BE2C (cell line): ENCODE measurements around the gene CEP57L1.

Experiments used
- DNase-seq: peaks from one replicate; pipeline ENCODE4 v3.0.0-alpha.2; 2020
- H3K27me3 ChIP-seq: fragments of 250-450 bp; sonication (Bioruptor Pico); 2 replicates; pipeline ENCODE4 v1.5.1; 2020; ENCODE audit warnings: mild to moderate bottlenecking
- H3K36me3 ChIP-seq: fragments of 250-450 bp; sonication (Bioruptor Pico); 2 replicates; pipeline ENCODE4 v1.5.1; 2020; ENCODE audit warnings: mild to moderate bottlenecking
- H3K4me1 ChIP-seq: fragments of 250-450 bp; sonication (Bioruptor Pico); 2 replicates; pipeline ENCODE4 v1.5.1; 2020
- H3K4me3 ChIP-seq: 2 replicates; pipeline ENCODE4 v1.5.1; 2011; ENCODE audit warnings: low read depth, low read length
- H3K9me3 ChIP-seq: fragments of 250-450 bp; sonication (Bioruptor Pico); 2 replicates; pipeline ENCODE4 v1.5.1; 2020
- TF ChIP-seq, protein P1 (sequence below): IDR thresholded peaks from 2 replicates; pipeline ENCODE4 v1.5.1; 2012; ENCODE audit warnings: mild to moderate bottlenecking, low read depth, low read length

CEP57L1 gene

DNA sequence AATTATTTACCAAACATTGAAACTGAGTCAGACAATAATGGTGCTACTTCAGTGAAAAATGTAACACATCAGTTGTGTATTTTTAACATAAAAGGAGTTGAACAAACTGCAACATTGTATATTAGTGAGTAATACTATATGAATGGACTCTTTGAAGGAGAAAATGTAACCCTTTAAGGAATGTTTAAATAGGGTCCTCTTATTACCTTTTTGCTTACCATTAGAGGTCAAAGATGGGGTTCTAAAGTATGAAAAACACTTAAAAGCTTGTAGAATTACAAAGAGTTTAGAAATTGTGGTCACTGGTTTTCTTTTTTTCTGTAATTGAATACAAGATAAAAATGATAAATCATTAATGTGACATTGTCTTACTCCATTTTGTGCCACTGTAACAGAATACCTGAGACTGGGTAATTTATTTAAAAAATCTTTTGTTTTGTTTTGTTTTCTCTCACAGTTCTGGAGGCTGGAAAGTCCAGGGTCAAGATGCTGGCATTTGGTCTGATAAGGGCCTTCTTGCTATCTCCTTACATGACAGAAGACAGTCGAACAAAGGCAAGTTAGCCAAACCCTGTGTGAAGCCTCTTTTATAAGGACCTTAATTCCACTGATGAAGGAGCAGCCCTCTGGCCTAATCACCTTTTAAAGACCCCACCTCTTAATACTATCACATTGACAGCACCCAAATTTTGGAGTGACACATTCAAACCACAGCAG lies 43.8 kb upstream of the CEP57L1 start:
- Histone ChIP-seq H3K9me3 (no peaks in the 10 kb centered on the region), H3K4me3 (no peak overlapping the region), H3K36me3 (no peaks in the 10 kb centered on the region), H3K27me3 (no peaks in the 10 kb centered on the region), H3K4me1 (no peaks in the 10 kb centered on the region)
- TF ChIP-seq, protein P1, sequence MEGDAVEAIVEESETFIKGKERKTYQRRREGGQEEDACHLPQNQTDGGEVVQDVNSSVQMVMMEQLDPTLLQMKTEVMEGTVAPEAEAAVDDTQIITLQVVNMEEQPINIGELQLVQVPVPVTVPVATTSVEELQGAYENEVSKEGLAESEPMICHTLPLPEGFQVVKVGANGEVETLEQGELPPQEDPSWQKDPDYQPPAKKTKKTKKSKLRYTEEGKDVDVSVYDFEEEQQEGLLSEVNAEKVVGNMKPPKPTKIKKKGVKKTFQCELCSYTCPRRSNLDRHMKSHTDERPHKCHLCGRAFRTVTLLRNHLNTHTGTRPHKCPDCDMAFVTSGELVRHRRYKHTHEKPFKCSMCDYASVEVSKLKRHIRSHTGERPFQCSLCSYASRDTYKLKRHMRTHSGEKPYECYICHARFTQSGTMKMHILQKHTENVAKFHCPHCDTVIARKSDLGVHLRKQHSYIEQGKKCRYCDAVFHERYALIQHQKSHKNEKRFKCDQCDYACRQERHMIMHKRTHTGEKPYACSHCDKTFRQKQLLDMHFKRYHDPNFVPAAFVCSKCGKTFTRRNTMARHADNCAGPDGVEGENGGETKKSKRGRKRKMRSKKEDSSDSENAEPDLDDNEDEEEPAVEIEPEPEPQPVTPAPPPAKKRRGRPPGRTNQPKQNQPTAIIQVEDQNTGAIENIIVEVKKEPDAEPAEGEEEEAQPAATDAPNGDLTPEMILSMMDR, result no peak
- no peak for DNase-seq

DNA sequence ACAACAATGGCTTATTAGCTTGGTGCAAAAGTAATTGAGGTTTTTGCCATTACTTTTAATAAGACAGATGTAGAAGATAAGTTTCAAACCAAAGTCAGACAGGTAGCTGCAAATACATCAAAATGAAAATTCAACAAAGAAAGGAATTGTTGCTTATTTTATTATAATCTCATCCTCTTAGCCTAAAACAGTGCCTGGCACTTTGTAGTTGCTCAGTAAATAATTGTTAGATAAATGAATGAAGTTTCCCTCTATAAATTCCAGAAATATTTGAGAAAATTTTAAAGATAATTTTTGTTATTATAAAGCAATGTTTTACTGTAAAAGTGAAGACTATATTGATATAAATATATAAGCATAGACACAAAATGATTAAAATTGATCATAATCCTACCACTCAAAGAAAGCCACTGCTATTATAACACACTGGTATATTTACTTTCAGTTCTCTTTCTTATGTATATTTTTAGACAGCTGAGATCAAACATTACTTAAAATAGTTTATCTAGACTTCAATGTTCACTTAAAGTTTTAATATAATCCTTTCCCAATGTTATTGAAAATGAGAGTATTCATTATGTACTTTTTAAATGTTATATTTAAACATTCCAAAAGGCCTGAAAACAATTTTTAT lies 43.2 kb upstream of the CEP57L1 start:
- H3K9me3 ChIP-seq, result no peaks in the 10 kb centered on the region
- no peak for DNase-seq
- no peaks in the 10 kb centered on the region for H3K27me3 ChIP-seq
- H3K36me3 ChIP-seq, result no peaks in the 10 kb centered on the region
- no peak overlapping the region for H3K4me3 ChIP-seq
- TF ChIP-seq, protein P1, result no peak
- no peaks in the 10 kb centered on the region for H3K4me1 ChIP-seq

DNA sequence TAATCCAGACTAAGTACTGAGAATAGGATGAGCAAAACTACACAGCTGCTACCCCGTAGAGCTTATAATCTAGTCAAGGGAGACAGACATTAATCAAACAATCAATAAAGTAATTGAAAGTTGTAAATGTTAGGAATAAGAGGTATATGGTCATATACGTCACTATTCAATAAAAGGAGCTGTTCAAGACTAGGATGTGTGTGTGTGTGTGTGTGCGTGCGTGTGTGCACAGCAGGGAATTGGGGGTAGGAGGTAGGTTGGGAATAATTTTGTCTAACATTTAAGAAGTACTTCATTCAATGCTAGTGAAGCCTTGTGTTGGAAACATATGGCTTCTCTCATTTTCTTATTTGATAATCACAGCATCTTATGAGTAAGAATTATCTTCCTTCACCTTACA lies 42.5 kb upstream of the CEP57L1 start:
- TF ChIP-seq, protein P1, result no peak
- H3K4me3 ChIP-seq, result no peak overlapping the region
- H3K27me3 ChIP-seq, result no peaks in the 10 kb centered on the region
- no peaks in the 10 kb centered on the region for H3K36me3 ChIP-seq
- no peak for DNase-seq
- no peaks in the 10 kb centered on the region for H3K9me3 ChIP-seq
- no peaks in the 10 kb centered on the region for H3K4me1 ChIP-seq

DNA sequence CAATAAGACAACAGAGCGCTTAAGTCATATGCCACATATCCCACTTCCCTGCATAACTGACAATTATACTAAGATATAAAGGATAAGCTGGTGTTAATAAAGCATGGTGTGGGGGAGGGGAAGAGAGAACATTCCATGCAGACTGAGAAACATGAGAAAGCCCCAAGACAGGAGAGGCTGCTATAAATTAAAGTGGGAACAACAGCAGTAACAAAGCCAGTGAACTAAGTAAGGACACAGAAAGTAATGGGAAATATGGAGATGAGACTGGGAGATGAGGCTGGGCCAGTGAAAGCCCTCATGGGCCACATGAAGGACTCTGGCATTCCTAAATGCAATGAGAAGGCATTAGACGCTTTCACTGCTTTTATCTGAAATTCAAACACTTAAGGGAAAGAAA lies 42.0 kb upstream of the CEP57L1 start:
- no peaks in the 10 kb centered on the region; the same call in 1 of the 2 replicates for H3K4me1 ChIP-seq
- DNase-seq, result no peak
- TF ChIP-seq, protein P1, result no peak
- H3K9me3 ChIP-seq, result no peaks in the 10 kb centered on the region
- no peaks in the 10 kb centered on the region for H3K36me3 ChIP-seq
- no peaks in the 10 kb centered on the region for H3K27me3 ChIP-seq
- no peak overlapping the region for H3K4me3 ChIP-seq

DNA sequence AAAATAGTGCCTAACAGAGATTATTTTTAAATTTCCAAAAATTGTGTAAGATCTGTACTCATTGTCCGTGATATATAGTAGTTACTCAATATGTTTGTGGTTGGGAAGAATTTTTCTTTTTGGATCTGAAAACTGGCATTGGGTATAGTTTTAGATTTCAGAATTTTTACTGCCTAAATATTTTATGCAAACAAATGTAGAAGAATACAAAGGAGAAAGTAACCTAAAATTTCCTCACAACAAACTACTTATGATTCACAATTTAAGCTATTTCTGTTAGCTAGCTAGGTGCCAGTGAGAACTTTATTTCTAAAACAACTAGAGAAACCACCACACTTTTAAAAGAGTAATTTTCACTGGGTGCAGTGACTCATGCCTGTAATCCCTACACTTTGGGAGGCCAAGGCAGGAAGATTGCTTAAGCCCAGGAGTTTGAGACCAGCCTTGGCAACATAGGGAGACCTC lies 39.5 kb upstream of the CEP57L1 start:
- TF ChIP-seq, protein P1, result no peak
- no peaks in the 10 kb centered on the region; the same call in 1 of the 2 replicates for H3K4me1 ChIP-seq
- DNase-seq, result no peak
- no peaks in the 10 kb centered on the region for H3K27me3 ChIP-seq
- no peak overlapping the region for H3K4me3 ChIP-seq
- no peaks in the 10 kb centered on the region for H3K36me3 ChIP-seq
- no peaks in the 10 kb centered on the region for H3K9me3 ChIP-seq

DNA sequence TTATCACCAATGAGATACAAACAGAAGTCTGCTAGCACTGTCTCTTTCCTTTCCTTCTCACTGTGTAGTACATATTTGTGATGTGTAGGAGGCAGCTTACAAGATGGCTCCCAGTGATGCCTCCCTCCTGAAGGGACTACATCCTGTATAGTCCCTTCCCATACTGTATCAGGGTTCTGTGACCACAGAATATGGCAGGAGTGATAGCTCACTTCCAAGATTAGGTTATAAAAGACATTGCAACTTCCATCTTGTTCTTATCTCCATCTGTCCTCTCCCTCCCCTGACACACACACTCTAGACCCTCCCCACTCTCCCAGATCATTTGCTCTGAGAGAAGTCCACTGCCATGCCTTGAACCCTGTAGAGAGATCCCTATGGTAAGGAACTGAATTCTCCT lies 38.6 kb upstream of the CEP57L1 start:
- Histone ChIP-seq H3K9me3 (no peaks in the 10 kb centered on the region), H3K27me3 (no peaks in the 10 kb centered on the region), H3K4me1 (no peaks in the 10 kb centered on the region; the same call in 1 of the 2 replicates), H3K36me3 (no peaks in the 10 kb centered on the region), H3K4me3 (no peak overlapping the region)
- TF ChIP-seq, protein P1, result no peak
- no peak for DNase-seq
